ENCODE results near the gene PNMA8A. TPM values are rescaled to one million over a fixed set of nuclear protein-coding genes. Genes with fewer than 3 reads are reported as not detected.
"Not testable (repeated sequence)": the region's sequence is repeated elsewhere in the genome, so short reads cannot be mapped to it uniquely, and the experiment has no call there.

Gene PNMA8A
- total and polyA plus RNA-seq, 7 donors: 1.5 to 8.4 (median 5.3) TPM; not detected in 2

GRCh38 chr19:46446021-46446420 lies 25.3 kb downstream of the PNMA8A start:
- Histone ChIP-seq H3K9me3 (no peaks in the 10 kb centered on the region), H3K27ac (no peak overlapping the region), H3K4me3 (no peak overlapping the region), H3K4me1 (peaks cover 0 to 15% (median 11%) of the 10 kb centered on the region in 4 donors), H3K27me3 (no peaks in the 10 kb centered on the region), H3K36me3 (no peaks in the 10 kb centered on the region)
- no peak for DNase-seq
- intact Hi-C loops (cut with DNase I): no loop called here
- TF ChIP-seq, protein P1, sequence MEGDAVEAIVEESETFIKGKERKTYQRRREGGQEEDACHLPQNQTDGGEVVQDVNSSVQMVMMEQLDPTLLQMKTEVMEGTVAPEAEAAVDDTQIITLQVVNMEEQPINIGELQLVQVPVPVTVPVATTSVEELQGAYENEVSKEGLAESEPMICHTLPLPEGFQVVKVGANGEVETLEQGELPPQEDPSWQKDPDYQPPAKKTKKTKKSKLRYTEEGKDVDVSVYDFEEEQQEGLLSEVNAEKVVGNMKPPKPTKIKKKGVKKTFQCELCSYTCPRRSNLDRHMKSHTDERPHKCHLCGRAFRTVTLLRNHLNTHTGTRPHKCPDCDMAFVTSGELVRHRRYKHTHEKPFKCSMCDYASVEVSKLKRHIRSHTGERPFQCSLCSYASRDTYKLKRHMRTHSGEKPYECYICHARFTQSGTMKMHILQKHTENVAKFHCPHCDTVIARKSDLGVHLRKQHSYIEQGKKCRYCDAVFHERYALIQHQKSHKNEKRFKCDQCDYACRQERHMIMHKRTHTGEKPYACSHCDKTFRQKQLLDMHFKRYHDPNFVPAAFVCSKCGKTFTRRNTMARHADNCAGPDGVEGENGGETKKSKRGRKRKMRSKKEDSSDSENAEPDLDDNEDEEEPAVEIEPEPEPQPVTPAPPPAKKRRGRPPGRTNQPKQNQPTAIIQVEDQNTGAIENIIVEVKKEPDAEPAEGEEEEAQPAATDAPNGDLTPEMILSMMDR (IDR thresholded peaks at IDR 0.05): no peak
- no peak for TF ChIP-seq POLR2AphosphoS5 (IDR thresholded peaks at IDR 0.05)
- no peak for TF ChIP-seq EP300 (IDR thresholded peaks at IDR 0.05)
- no peak for TF ChIP-seq POLR2A (IDR thresholded peaks at IDR 0.05)
- WGBS, 2 donors: 87 to 90% methylated on average over 15 of the region's 15 CpGs

DNA sequence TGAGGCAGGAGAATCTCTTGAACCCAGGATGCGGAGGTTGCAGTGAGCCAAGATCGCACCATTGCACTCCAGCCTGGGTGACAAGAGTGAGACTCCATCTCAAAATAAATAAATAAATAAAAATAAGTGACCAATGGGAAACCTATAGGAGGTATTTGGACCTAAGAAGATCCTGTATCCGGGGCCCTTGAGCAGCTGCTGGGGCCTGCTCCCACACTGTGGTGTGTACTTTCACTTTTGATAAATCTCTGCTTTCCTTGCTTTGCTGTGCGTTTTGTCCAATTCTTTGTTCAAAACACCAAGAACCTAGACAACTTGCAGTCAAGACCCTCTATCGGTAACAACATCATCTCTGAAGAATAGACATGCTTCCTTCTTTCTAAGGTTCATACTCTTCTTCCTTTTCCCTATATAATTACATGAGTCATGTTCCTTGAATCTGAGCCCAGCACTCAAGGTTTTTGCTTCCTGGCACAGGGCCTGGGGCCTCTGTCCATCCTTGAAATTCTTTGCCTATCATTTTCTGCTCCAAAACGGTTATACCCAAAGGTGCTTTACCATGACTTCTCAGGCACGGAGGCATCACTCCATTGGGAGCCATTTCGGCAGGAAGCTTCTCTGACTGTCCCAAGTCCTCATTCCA lies 28.4 kb downstream of the PNMA8A start:
- DNase-seq: no peak
- 63 to 67% methylated on average over 8 of the region's 8 CpGs for WGBS, 2 donors
- H3K9me3 ChIP-seq: no peaks in the 10 kb centered on the region
- H3K4me3 ChIP-seq: no peak overlapping the region
- intact Hi-C loops (cut with DNase I): no loop called here
- H3K36me3 ChIP-seq: no peaks in the 10 kb centered on the region
- H3K4me1 ChIP-seq: peaks cover 0 to 15% (median 11%) of the 10 kb centered on the region in 4 donors
- peak overlapping the region in 1 of 4 donors; percentile 54 for H3K27ac ChIP-seq
- no peaks in the 10 kb centered on the region for H3K27me3 ChIP-seq
- TF ChIP-seq POLR2A (IDR thresholded peaks at IDR 0.05) (no peak), POLR2AphosphoS5 (IDR thresholded peaks at IDR 0.05) (no peak), EP300 (IDR thresholded peaks at IDR 0.05) (no peak)
- TF ChIP-seq, protein P1 (IDR thresholded peaks at IDR 0.05): no peak

GRCh38 chr19:46441866-46442265 lies 29.5 kb downstream of the PNMA8A start:
- intact Hi-C loops (cut with DNase I): no loop called here
- no peaks in the 10 kb centered on the region for H3K36me3 ChIP-seq
- WGBS, 2 donors: 42 to 83% methylated on average over 1 of the region's 1 CpG
- no peaks in the 10 kb centered on the region for H3K27me3 ChIP-seq
- no peak for DNase-seq
- H3K27ac ChIP-seq: no peak overlapping the region
- peaks cover 0 to 15% (median 11%) of the 10 kb centered on the region in 4 donors for H3K4me1 ChIP-seq
- H3K9me3 ChIP-seq: no peaks in the 10 kb centered on the region
- H3K4me3 ChIP-seq: no peak overlapping the region
- no peak for TF ChIP-seq POLR2AphosphoS5 (IDR thresholded peaks at IDR 0.05)
- TF ChIP-seq, protein P1 (IDR thresholded peaks at IDR 0.05): no peak

DNA sequence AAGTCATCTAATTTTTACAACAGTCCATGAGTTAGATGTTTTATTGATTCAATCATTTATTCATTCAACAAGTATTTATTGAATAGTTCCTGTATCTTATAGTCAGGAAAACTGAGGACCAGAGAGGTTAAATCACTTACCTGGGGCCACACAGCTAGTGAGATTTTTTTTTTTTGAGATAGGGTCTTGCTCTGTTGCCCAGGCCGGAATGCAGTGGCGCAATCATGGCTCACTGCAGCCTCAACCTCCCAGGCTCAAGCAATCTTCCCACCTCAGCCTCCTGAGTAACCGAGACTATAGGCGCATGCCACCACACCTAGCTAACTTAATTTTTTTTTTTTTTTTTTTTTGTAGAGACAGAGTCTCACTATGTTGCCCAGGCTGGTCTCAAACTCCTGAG lies 35.7 kb downstream of the PNMA8A start:
- H3K27ac ChIP-seq; DNase-seq; H3K4me1 ChIP-seq; H3K36me3 ChIP-seq; H3K27me3 ChIP-seq; intact Hi-C loops (cut with DNase I); H3K9me3 ChIP-seq; H3K4me3 ChIP-seq: not testable (repeated sequence)
- WGBS, 2 donors: 91 to 96% methylated on average over 4 of the region's 4 CpGs

GRCh38 chr19:46435009-46435408 lies 36.4 kb downstream of the PNMA8A start:
- no peaks in the 10 kb centered on the region for H3K9me3 ChIP-seq
- H3K27me3 ChIP-seq: peaks cover 0 to 12% (median 7%) of the 10 kb centered on the region in 3 donors
- H3K4me1 ChIP-seq: no peaks in the 10 kb centered on the region
- TF ChIP-seq POLR2AphosphoS5 (IDR thresholded peaks at IDR 0.05) (no peak), EP300 (IDR thresholded peaks at IDR 0.05) (no peak), POLR2A (IDR thresholded peaks at IDR 0.05) (no peak)
- TF ChIP-seq, protein P1 (IDR thresholded peaks at IDR 0.05): no peak
- H3K27ac ChIP-seq: no peak overlapping the region
- intact Hi-C loops (cut with DNase I): no loop called here
- H3K4me3 ChIP-seq: no peak overlapping the region
- DNase-seq: no peak
- H3K36me3 ChIP-seq: no peaks in the 10 kb centered on the region
- 22 to 44% methylated on average over 6 of the region's 6 CpGs for WGBS, 2 donors

- intact Hi-C loops (cut with DNase I); DNase-seq; H3K36me3 ChIP-seq; H3K4me3 ChIP-seq; H3K27ac ChIP-seq; H3K9me3 ChIP-seq; H3K4me1 ChIP-seq: not testable (repeated sequence)
- 62 to 73% methylated on average over 7 of the region's 7 CpGs for WGBS, 2 donors
- H3K27me3 ChIP-seq: peaks cover 0 to 27% (median 13%) of the 10 kb centered on the region in 3 donors
Observed at GRCh38 chr19:46433470-46433869, 37.9 kb downstream of the PNMA8A start.

Measured in sigmoid colon (tissue), 7 donors.